Measurements from ENCODE around the gene GIGYF1.
"Not testable (repeated sequence)": the region's sequence is repeated elsewhere in the genome, so short reads cannot be mapped to it uniquely, and the experiment has no call there.

Gene GIGYF1

GRCh38 chr7:100706672-100707311 lies 12.7 kb upstream of the GIGYF1 start:
- DNase-seq = no peak

GRCh38 chr7:100705753-100706671 lies 12.0 kb upstream of the GIGYF1 start, which contains the start of gene POP7:
POP7 (plus strand) TSS chr7:100706121; CDS start chr7:100706831, 710 bp downstream.
- peak; percentile 93 for DNase-seq

GRCh38 chr7:100705320-100705752 lies 11.3 kb upstream of the GIGYF1 start:
- peak; percentile 46 for DNase-seq

GRCh38 chr7:100701089-100701488 lies 7.0 kb upstream of the GIGYF1 start:
- not testable (repeated sequence) for DNase-seq

GRCh38 chr7:100699018-100699417 lies 5.0 kb upstream of the GIGYF1 start:
- no peak for DNase-seq

- no peak for DNase-seq
These were observed 2.1 kb upstream of the GIGYF1 start for GRCh38 chr7:100696123-100696521.

GRCh38 chr7:100693312-100694097 lies 545 bp downstream of the GIGYF1 start:
- no peak for DNase-seq

- DNase-seq = no peak
These were observed 1.5 kb downstream of the GIGYF1 start for GRCh38 chr7:100692578-100692961.

- peak; percentile 63 for DNase-seq
These were observed 2.1 kb downstream of the GIGYF1 start for GRCh38 chr7:100691676-100692577.

- no peak for DNase-seq
These were observed 4.6 kb downstream of the GIGYF1 start for GRCh38 chr7:100689230-100690135.

GRCh38 chr7:100688326-100688860 lies 5.7 kb downstream of the GIGYF1 start:
- no peak for DNase-seq

- DNase-seq = no peak
These were observed 6.2 kb downstream of the GIGYF1 start for GRCh38 chr7:100687751-100688300.

- DNase-seq = no peak
These were observed 6.8 kb downstream of the GIGYF1 start for GRCh38 chr7:100687261-100687660.

- no peak for DNase-seq
These were observed 7.2 kb downstream of the GIGYF1 start for GRCh38 chr7:100686822-100687211.

GRCh38 chr7:100686201-100686821 lies 7.7 kb downstream of the GIGYF1 start:
- DNase-seq = no peak

GRCh38 chr7:100685631-100686145 lies 8.4 kb downstream of the GIGYF1 start:
- no peak for DNase-seq

- DNase-seq = no peak
These were observed 8.9 kb downstream of the GIGYF1 start for GRCh38 chr7:100685049-100685605.

- DNase-seq = no peak
These were observed 9.5 kb downstream of the GIGYF1 start for GRCh38 chr7:100684534-100685042.

Measured in NCI-H748 treated with DMSO at 0.1 percent for 48 hours (cell line).